Panc1 (cell line): ENCODE data around the gene ITLN2. TPM values are rescaled to one million over a fixed set of nuclear protein-coding genes. Genes with fewer than 3 reads are reported as not detected.
"Not testable (repeated sequence)": the region's sequence is repeated elsewhere in the genome, so short reads cannot be mapped to it uniquely, and the experiment has no call there.

Experiments used
- ATAC-seq: fragments of 200-7000 bp; cut with Tn5 transposase; 2 replicates; pipeline ENCODE4 v1.9.1; 2020; ENCODE audit warnings: mild to moderate bottlenecking, moderate library complexity
- BruUV-seq: library from RNA; stranded (reverse); fragments of 400-500 nt; replicated peaks from 2 replicates; lab custom pipeline; 2021; lab: Mats Ljungman, UMichigan
- CTCF ChIA-PET: fragments of 300-600 bp; sonication (Branson Sonifier 250); formaldehyde crosslinking; loops from one replicate; lab custom pipeline; 2022; ENCODE audit warnings: antibody characterized with exemption; lab: Charles Lee
- POLR2A ChIA-PET: fragments of 300-600 bp; sonication (Branson Sonifier 250); formaldehyde crosslinking; loops from one replicate; lab custom pipeline; 2022; ENCODE audit warnings: antibody characterized with exemption; lab: Charles Lee
- DNase-seq: peaks from one replicate; pipeline ENCODE4 v3.0.0-alpha.2; 2010; ENCODE audit warnings: low read depth, low spot score
- H3K27ac ChIP-seq: 2 replicates; pipeline ENCODE4 v1.5.1; 2011; ENCODE audit warnings: mild to moderate bottlenecking, low read length, inconsistent platforms
- H3K27me3 ChIP-seq: fragments of 200-500 bp; sonication (Bioruptor generic); 2 replicates; pipeline ENCODE4 v1.6.0; 2014; ENCODE audit warnings: low read length, inconsistent platforms; ENCODE audit not compliant: control insufficient read depth, insufficient read depth
- H3K36me3 ChIP-seq: fragments of 200-500 bp; sonication (Bioruptor generic); 2 replicates; pipeline ENCODE4 v1.5.1; 2014; ENCODE audit warnings: inconsistent platforms, mild to moderate bottlenecking, low read length, moderate library complexity; ENCODE audit not compliant: control insufficient read depth, insufficient read depth
- H3K4me1 ChIP-seq: 2 replicates; pipeline ENCODE4 v1.5.1; 2011; ENCODE audit warnings: inconsistent platforms, mild to moderate bottlenecking, low read length, moderate library complexity; ENCODE audit not compliant: control insufficient read depth, insufficient read depth
- H3K4me3 ChIP-seq, 2 experiments: 2 replicates each; pipeline ENCODE4 v1.5.1; 2011 to 2012; ENCODE audit warnings: low read depth in 2 of 2, low read length in 2 of 2, mild to moderate bottlenecking in 2 of 2, inconsistent platforms in 1 of 2, moderate library complexity in 1 of 2
- H3K9me3 ChIP-seq: fragments of 200-500 bp; sonication (Bioruptor generic); 2 replicates; pipeline ENCODE4 v1.5.1; 2014; ENCODE audit warnings: low read depth, mild to moderate bottlenecking, inconsistent platforms, low read length, moderate library complexity; ENCODE audit not compliant: control insufficient read depth, insufficient read depth
- CTCF ChIP-seq: fragments of 450-650 bp; IDR thresholded peaks from 2 replicates; pipeline ENCODE4 v1.5.1; 2017; ENCODE audit warnings: mild to moderate bottlenecking
- POLR2AphosphoS5 ChIP-seq: IDR thresholded peaks from 2 replicates; pipeline ENCODE4 v1.6.1; 2012; ENCODE audit warnings: mild to moderate bottlenecking, low read depth, low read length, moderate library complexity
- REST ChIP-seq, 2 experiments: IDR thresholded peaks; 2 replicates each; pipeline ENCODE4 v1.6.1; 2011 to 2012; ENCODE audit warnings: low read depth in 2 of 2, control low read depth in 1 of 2, low read length in 1 of 2, mild to moderate bottlenecking in 1 of 2, moderate library complexity in 1 of 2; ENCODE audit not compliant: insufficient read depth in 1 of 2
- SIN3A ChIP-seq: IDR thresholded peaks from 2 replicates; pipeline ENCODE4 v1.6.1; 2012; ENCODE audit warnings: low read depth, mild to moderate bottlenecking, low read length, moderate library complexity, borderline replicate concordance; ENCODE audit not compliant: insufficient read depth
- TCF7L2 ChIP-seq: IDR thresholded peaks from 2 replicates; pipeline ENCODE4 v1.6.1; 2011; ENCODE audit warnings: mild to moderate bottlenecking, low read depth, low read length, inconsistent platforms
- in situ Hi-C: cut with HindIII; loops from 2 replicates; pipeline ENCODE4 v1.10.0; 2016; ENCODE audit warnings: low sequenced_read_pairs, low pct_unique_long_range_greater_than_20kb
- intact Hi-C: fragments of 100-400 bp; cut with micrococcal nuclease; formaldehyde crosslinking; loops from one replicate; pipeline ENCODE4 v1.10.0; 2022; ENCODE audit not compliant: unreplicated experiment
- total RNA-seq: library from RNA; stranded (reverse); gene quantifications from one replicate; pipeline ENCODE4 v1.2.1, GENCODE V29; 2021; ENCODE audit not compliant: unreplicated experiment

ITLN2 gene
- total RNA-seq, 1 experiment from 2014 or later: not detected

GRCh38 chr1:160949881-160950280 lies 4.7 kb downstream of the ITLN2 start:
- Histone ChIP-seq H3K4me3 (no peak overlapping the region), H3K36me3 (no peaks in the 10 kb centered on the region), H3K27me3 (peaks cover 3% of the 10 kb centered on the region), H3K9me3 (no peaks in the 10 kb centered on the region), H3K4me1 (no peaks in the 10 kb centered on the region), H3K27ac (no peak overlapping the region)
- in situ Hi-C loops (no loop called here), intact Hi-C loops (loop anchor here (5.0 kb wide), 2 partner anchors 223 to 273 kb away; no protein-coding TSS in a partner anchor)
- no peak for DNase-seq
- TF ChIP-seq POLR2AphosphoS5: no peak
- no peak for TF ChIP-seq CTCF
- TF ChIP-seq REST (IDR thresholded peaks at IDR 0.05; ENCODE audit: insufficient read depth in 1 of 2, low read depth in 2 of 2, low read length in 1 of 2): no peak
- TF ChIP-seq SIN3A: no peak
- TF ChIP-seq TCF7L2: no peak
- POLR2A ChIA-PET: no interaction called here
- CTCF ChIA-PET: no interaction called here
- BruUV-seq: no TSS peak
- ATAC-seq: no peak

GRCh38 chr1:160949216-160949880 lies 5.3 kb downstream of the ITLN2 start:
- H3K9me3 ChIP-seq, ATAC-seq, POLR2A ChIA-PET, H3K4me3 ChIP-seq, H3K27ac ChIP-seq, in situ Hi-C loops, DNase-seq, BruUV-seq, H3K27me3 ChIP-seq, H3K4me1 ChIP-seq, CTCF ChIA-PET, intact Hi-C loops, H3K36me3 ChIP-seq: not testable (repeated sequence)

- intact Hi-C loops, H3K9me3 ChIP-seq, H3K27me3 ChIP-seq, CTCF ChIA-PET, DNase-seq, H3K4me3 ChIP-seq, H3K36me3 ChIP-seq, H3K4me1 ChIP-seq, BruUV-seq, H3K27ac ChIP-seq, ATAC-seq, in situ Hi-C loops, POLR2A ChIA-PET: not testable (repeated sequence)
Measured at GRCh38 chr1:160947174-160947759, 7.3 kb downstream of the ITLN2 start.

- DNase-seq, intact Hi-C loops, BruUV-seq, H3K36me3 ChIP-seq, ATAC-seq, H3K27ac ChIP-seq, H3K4me1 ChIP-seq, in situ Hi-C loops, H3K9me3 ChIP-seq, H3K27me3 ChIP-seq, H3K4me3 ChIP-seq: not testable (repeated sequence)
- CTCF ChIA-PET: interaction anchor here (0.6 kb wide), 1 partner anchor 218 kb away, joined by 3 read pairs; no protein-coding TSS in a partner anchor
- POLR2A ChIA-PET: interaction anchor here (0.6 kb wide), 1 partner anchor 231 kb away, joined by 4 read pairs; no protein-coding TSS in a partner anchor
Measured at GRCh38 chr1:160945881-160946280, 8.7 kb downstream of the ITLN2 start.
